Astrocyte of the spinal cord (primary cell): Measurements from ENCODE around the gene AGAP9.

ENCODE experiments used
- DNase-seq: peaks from one replicate; pipeline ENCODE4 v3.0.0; 2011; ENCODE audit warnings: low read depth, low spot score
- H3K4me3 ChIP-seq: 2 replicates; pipeline ENCODE4 v1.5.1; 2011; ENCODE audit warnings: low read depth, mild to moderate bottlenecking, low read length, moderate library complexity
- in situ Hi-C: cut with HindIII; loops from 2 replicates; pipeline ENCODE4 v1.10.0; 2017; ENCODE audit warnings: low sequenced_read_pairs
- TF ChIP-seq, protein P1 (sequence below): IDR thresholded peaks from 2 replicates; pipeline ENCODE4 v1.5.1; 2012; ENCODE audit warnings: low read depth, mild to moderate bottlenecking, low read length, inconsistent platforms

The AGAP9 gene

DNA sequence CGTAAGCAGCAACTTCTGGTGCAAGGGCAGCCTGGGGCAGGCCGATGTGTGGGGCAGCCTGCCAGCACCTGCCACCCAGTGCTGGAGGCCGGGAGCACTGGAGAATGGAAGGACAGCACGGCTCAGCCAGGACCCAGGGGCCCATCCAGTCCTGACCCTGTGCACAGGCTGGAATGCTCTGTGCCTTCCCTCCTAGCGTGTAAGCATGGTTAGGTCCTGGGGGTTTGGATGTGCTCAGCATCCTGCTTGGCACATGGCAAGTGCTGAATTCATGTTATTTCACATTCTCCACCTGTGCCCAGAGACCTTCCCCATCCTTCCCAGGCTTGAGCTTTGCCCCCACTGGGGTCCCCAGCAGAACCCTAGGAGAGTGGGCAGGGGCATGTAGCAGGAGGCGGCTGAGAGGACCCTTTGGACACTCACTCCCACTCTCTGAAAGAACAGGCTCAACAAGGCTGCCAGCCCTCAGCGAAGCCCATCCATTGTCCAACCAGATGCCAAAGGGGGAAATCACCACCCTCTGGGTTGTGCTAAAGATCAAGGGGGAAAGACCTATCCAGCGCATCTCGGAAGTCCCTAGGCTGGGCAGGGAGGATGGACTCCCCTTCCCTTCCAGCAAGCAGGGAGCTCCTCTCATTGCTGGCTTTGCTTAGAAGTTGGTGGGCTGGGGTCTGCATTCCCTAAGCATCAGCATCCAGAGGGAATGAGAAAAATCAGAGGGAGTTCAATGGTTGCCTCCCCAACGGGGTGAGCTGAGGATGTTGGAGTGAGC is 69.2 kb downstream of the AGAP9 start:
- no peak for DNase-seq
- TF ChIP-seq, protein P1, sequence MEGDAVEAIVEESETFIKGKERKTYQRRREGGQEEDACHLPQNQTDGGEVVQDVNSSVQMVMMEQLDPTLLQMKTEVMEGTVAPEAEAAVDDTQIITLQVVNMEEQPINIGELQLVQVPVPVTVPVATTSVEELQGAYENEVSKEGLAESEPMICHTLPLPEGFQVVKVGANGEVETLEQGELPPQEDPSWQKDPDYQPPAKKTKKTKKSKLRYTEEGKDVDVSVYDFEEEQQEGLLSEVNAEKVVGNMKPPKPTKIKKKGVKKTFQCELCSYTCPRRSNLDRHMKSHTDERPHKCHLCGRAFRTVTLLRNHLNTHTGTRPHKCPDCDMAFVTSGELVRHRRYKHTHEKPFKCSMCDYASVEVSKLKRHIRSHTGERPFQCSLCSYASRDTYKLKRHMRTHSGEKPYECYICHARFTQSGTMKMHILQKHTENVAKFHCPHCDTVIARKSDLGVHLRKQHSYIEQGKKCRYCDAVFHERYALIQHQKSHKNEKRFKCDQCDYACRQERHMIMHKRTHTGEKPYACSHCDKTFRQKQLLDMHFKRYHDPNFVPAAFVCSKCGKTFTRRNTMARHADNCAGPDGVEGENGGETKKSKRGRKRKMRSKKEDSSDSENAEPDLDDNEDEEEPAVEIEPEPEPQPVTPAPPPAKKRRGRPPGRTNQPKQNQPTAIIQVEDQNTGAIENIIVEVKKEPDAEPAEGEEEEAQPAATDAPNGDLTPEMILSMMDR: no peak
- in situ Hi-C loops: no loop called here
- no peak overlapping the region for H3K4me3 ChIP-seq

DNA sequence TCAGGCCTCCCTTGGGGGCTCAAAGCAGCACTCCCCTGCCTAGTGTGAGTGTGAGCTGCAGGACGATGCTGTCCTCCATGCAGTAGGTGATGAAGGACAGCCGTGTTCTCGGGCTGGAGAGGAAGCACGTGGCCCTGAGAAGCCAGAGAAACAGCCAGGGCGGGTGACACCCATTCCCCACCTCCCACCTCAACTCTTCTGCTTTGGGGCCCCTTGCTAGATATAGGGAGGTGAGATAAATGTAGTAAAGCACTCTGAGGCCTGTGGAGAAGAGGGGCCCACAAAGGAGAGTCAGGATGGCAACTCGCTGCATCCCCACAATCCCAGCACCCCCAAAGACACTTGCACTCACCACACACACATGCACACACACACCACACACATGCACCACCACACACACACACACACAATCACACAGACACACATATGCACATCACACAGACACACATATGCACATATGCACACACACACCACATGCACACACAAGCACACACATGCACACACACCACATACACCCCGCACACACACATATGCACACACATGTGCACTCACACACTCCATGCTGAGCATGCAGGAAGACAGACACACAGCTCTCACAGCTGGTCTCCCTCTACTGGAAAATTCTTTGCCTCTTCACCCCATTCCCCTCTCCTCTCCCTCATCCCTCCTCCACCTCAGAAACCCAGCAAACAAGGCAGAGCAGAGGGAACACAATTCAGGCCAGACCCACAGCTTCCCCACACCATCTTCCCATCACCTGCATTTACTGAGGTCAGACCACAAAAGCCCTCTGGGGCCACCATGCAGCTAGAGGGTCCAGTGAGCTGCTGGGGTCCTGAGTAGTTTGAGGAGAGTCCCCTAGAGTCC is 70.1 kb downstream of the AGAP9 start:
- TF ChIP-seq, protein P1: no peak
- DNase-seq: no peak
- in situ Hi-C loops: no loop called here
- H3K4me3 ChIP-seq: no peak overlapping the region

DNA sequence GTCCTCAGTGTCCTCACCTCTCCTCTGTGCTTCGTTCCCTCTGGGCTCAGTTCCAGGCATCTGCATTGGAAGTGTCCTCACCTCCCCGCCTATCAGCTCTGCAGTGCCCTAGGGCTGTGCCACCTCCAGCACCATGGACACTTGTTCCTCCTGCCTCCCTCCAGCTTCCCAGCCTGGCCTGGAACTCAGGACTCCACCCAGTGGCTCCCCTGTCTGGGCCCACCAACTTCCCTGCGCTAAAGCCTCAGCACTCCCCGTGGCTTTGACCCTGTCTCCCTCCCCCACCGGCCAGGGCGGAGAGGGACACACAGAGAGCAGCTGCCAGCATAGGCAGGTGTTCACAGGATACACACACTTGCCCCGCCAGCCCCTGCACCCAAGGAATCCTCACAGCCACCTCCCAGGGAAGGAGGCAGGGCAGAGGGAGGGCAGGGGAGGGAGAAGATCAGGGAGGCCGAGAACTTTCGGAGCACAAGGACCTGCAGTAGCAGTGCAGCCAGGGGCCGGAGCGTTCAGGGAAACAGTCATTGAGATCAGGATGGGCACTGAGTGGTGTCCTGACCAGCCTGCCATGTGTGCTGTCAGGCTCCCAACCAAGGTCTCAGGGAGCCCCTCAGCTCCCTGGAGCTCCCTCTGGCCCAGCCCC is 70.8 kb downstream of the AGAP9 start:
- H3K4me3 ChIP-seq: no peak overlapping the region
- DNase-seq: no peak
- TF ChIP-seq, protein P1: no peak
- in situ Hi-C loops: no loop called here

DNA sequence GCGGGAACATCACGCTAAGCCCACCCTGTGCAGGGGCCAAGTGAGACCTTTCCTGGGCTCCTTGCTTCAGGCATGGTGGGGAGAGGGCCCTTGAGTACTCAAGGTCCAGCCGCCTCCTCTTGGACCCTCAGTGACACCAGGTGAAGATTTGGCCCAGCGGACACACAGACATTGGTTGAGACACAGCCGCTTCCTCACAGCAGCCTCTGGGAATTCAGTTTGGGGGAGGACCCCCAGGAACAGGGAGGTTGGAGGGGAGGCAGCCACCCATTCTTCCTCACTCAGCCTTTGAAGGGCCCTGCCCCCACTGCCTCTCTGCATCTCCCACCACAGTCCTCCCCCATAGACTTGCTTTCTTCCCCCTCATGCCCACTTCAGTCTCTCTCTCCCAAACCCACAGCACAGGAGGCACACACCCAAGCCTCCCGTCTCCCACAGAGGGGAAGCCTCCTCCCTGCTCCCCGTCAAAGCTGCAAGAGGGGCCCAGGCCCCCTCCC is 71.4 kb downstream of the AGAP9 start:
- no peak overlapping the region for H3K4me3 ChIP-seq
- TF ChIP-seq, protein P1: no peak
- no peak for DNase-seq
- in situ Hi-C loops: no loop called here
